ENCODE results near the gene STARD10. TPM values are rescaled to one million over a fixed set of nuclear protein-coding genes. Genes with fewer than 3 reads are reported as not detected.

Gene STARD10
- total and polyA plus RNA-seq, 2 of the 8 experiments (the other 6 are each of a cell fraction or from before 2014, with no cell fraction given) = 23.7 to 35.7 TPM

- no peak for TF ChIP-seq CHD7 (IDR thresholded peaks at IDR 0.05; ENCODE audit: insufficient replicate concordance, low read length)
- no peak for TF ChIP-seq POU5F1 (IDR thresholded peaks at IDR 0.05; ENCODE audit: low read depth, low read length)
- TF ChIP-seq ZNF274 (IDR thresholded peaks at IDR 0.05; ENCODE audit: borderline replicate concordance, extremely low read depth, low read length) = no peak
Observed at GRCh38 chr11:72771507-72771906, 22.3 kb downstream of the STARD10 start (continued).

Data from H1 (cell line).